ENCODE data around the gene ACAP1.
A peak's percentile ranks its signal among the peaks of the same experiment; 100 is the strongest.

Gene ACAP1

DNA sequence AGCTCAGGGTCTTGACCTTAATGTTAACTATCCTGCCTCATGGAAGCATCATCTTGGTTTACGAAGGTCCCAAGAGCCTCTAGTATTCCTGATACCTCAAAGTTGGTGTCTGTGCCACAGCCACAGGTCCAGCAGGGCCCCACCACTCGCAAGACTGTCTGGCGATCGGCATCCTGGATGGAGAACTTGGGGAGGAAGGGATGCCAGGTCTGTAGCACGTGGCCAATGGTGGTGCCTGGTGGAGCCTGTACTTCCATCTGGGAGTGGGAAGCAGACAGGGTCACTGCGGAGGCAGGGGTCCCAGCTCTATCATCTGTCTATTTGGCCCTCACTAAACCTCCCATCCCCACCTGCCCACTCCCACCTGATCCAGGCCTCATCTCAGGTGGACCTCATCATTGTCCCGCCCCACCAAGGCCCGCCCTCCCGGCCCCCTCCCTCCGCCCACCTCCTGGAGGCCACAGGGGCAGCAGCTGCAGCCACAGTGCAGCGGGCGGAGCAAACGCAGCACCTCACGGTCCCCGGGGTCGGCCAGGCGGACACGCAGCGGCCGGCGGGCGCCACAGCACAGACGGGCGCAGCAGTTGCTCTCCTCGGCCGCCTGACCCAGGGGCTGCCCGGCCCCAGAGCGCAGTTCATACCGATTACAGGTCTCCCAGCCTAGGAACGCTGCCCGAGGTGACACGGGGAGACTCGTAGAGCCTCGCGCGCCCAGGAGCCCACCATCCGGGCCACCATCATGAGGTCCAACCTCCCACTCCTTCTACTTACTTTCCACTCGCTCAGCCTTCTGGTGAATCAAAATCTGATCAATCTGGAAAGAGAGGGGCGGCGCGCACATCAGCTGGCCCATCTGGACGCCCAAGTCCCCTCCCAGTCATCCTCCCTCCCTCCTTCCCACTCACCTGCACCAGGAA is 56.6 kb downstream of the ACAP1 start:
- DNase-seq, result no peak

DNA sequence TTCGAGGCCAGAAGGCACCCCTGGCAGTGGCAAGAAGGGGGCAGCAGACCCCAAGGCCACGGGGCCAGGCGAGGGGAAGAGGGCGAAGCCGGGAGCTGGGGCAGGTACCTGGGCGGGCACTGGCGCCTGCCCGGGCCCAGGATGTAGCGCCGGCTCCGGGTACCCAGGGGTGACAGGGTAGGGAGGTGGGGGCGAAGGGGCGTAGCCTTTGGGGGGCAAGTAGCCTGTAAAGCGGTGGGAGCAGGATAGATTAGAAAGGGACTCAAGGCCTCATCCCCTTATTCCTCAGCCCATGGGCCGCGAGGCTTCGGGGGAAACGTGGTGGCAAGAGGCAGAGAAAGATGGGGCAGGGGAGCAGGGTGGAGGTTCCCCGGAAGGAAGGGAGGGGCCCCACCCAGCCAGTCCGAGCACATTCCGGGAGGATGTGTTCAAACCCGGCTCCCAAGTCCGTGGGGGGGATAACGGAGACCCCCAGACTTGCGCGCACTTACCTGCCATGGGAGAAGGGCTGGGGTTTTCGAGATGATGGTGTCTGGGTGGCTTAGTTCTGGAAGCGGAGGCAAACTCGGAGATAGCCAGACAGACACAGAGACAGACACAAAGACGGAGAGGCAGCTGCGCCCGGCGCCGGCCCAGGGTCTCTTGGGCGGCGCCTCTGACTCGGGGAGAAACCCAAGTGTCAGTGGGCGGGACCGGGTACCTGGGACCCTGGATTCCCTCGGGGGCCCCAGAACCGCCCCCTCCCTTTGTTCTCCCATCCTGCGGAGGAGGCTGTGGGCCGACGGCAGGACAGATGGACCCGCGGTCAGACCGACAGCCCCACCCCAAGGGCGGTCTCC is 57.5 kb downstream of the ACAP1 start:
- peak; percentile 76 to 81 for DNase-seq

- DNase-seq, result peak; percentile 77 to 88
These were observed 58.3 kb downstream of the ACAP1 start, which contains the start of gene PLSCR3 for GRCh38 chr17:7394452-7395191. Gene PLSCR3 (minus strand): TSS chr17:7394525. CDS start chr17:7394110, 415 bp downstream.

DNA sequence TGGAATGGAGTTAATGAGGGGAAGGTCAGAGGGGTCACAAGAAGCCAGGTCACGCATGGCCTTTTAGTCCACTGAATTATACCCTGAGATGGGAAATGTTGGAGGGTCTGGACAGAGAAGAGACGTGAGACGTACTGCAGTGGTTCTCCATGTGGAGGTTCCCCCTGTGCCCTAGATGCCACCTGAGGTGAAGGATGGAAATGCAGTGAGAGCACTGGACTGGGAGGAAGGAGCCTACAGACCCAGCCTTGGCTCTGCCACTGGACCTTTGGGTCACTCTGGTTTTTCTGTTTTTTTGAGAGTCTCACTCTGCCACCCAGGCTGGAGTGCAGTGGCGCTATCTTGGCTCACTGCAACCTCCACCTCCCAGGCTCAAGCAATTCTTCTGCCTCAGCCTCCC is 59.8 kb downstream of the ACAP1 start:
- DNase-seq, result no peak

DNA sequence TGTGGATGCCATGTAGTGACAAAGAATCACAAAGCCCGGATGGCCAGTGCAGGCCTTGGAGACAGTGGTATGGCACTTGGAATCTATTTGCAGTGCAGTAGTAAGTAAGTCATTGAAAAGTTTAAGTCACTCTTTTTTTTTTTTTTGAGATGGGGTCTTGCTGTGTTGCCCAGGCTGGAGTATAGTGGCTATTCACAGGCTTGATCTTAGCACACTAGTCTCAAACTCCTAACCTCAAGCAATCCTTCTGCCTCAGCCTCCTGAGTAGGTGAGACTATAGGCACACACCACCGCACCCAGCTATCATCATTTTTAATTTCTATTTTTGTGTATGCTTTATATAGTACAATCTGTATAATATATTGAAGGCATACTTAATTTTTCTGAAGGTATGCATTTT is 62.3 kb downstream of the ACAP1 start:
- no peak for DNase-seq

Data from CD4-positive, alpha-beta T cell treated with Interferon alpha-2 for 1 hour (primary cell).